M059J (cell line): ENCODE measurements around the gene VAPA. TPM values are rescaled to one million over a fixed set of nuclear protein-coding genes. Genes with fewer than 3 reads are reported as not detected.

Experiments
- DNase-seq: peaks from one replicate; pipeline ENCODE4 v3.0.0-alpha.2; 2012; ENCODE audit warnings: low read depth
- total RNA-seq: library from RNA; depleted of rRNA; stranded (reverse); fragments of >200 nt; shearing (Covaris generic); gene quantifications from 2 replicates; pipeline ENCODE4 v1.2.3, GENCODE V29; 2014; rRNA removed

VAPA gene
- total RNA-seq, 1 experiment from 2014 or later = 425 TPM

- DNase-seq = no peak
Observed at GRCh38 chr18:10002280-10002679, 88.5 kb downstream of the VAPA start.

- no peak for DNase-seq
Observed at GRCh38 chr18:10003281-10003680, 89.5 kb downstream of the VAPA start.

- DNase-seq = no peak
Observed at GRCh38 chr18:10003866-10004265, 90.0 kb downstream of the VAPA start.

- peak; percentile 51 for DNase-seq
Observed at GRCh38 chr18:10006311-10006893, 92.6 kb downstream of the VAPA start.

GRCh38 chr18:10008006-10008647 lies 94.3 kb downstream of the VAPA start:
- DNase-seq = no peak

Other genes with a start within 250 kb of the VAPA start
- gene RAB31, start 205.7 kb upstream of the VAPA start, total RNA-seq = 36.8 and 53.6 TPM in 2 replicates
- 0.44 and 1.6 TPM in 2 replicates for gene TXNDC2, start 28.0 kb upstream of the VAPA start, total RNA-seq